ENCODE measurements around the gene ACAD10. TPM values are rescaled to one million over a fixed set of nuclear protein-coding genes. Genes with fewer than 3 reads are reported as not detected.

ACAD10 gene
- total and polyA plus RNA-seq, 2 donors: 16.4 to 27.5 TPM

Small RNA genes lying within 50 kb of the gene (small RNA-seq; reads per million reads assigned to genes)
- 0.12 reads per million for gene MIR6761

Other genes starting within 250 kb of the ACAD10 start
- gene ATXN2, start 86.7 kb upstream of the ACAD10 start, total RNA-seq: 75.9 TPM
- gene ATXN2, start 86.7 kb upstream of the ACAD10 start, polyA plus RNA-seq: 29.9 TPM
- 18.8 TPM for gene BRAP, start 97 bp upstream of the ACAD10 start, total RNA-seq
- gene BRAP, start 97 bp upstream of the ACAD10 start, polyA plus RNA-seq: 10.6 TPM
- gene ALDH2, start 80.9 kb downstream of the ACAD10 start, total RNA-seq: 13.0 TPM
- 219 TPM for gene ALDH2, start 80.9 kb downstream of the ACAD10 start, polyA plus RNA-seq
- gene MAPKAPK5, start 156.2 kb downstream of the ACAD10 start, total RNA-seq: 37.0 TPM
- gene MAPKAPK5, start 156.2 kb downstream of the ACAD10 start, polyA plus RNA-seq: 26.2 TPM